GM18861 (cell line): ENCODE measurements around the gene SLC6A6.

Experiments
- ATAC-seq: cut with Tn5 transposase; IDR thresholded peaks from one replicate; pipeline ENCODE4 v1.9.1; 2021; ENCODE audit not compliant: unreplicated experiment

The SLC6A6 gene

GRCh38 chr3:14481646-14482036 lies 79.2 kb downstream of the SLC6A6 start:
- ATAC-seq: no peak

- ATAC-seq: no peak
Measured at GRCh38 chr3:14482271-14482721, 79.9 kb downstream of the SLC6A6 start.

- no peak for ATAC-seq
Measured at GRCh38 chr3:14483286-14483685, 80.9 kb downstream of the SLC6A6 start.

GRCh38 chr3:14484741-14485140 lies 82.3 kb downstream of the SLC6A6 start:
- no peak for ATAC-seq

- no peak for ATAC-seq
Measured at GRCh38 chr3:14485981-14486380, 83.6 kb downstream of the SLC6A6 start.

GRCh38 chr3:14486460-14486859 lies 84.1 kb downstream of the SLC6A6 start:
- ATAC-seq: no peak

- no peak for ATAC-seq
Measured at GRCh38 chr3:14487086-14487485, 84.7 kb downstream of the SLC6A6 start.

GRCh38 chr3:14487821-14488220 lies 85.4 kb downstream of the SLC6A6 start:
- no peak for ATAC-seq

- no peak for ATAC-seq
Measured at GRCh38 chr3:14488286-14489041, 86.1 kb downstream of the SLC6A6 start.

- ATAC-seq: no peak
Measured at GRCh38 chr3:14489641-14490040, 87.2 kb downstream of the SLC6A6 start.

GRCh38 chr3:14490255-14490654 lies 87.8 kb downstream of the SLC6A6 start:
- ATAC-seq: no peak

- ATAC-seq: no peak
Measured at GRCh38 chr3:14490831-14491230, 88.4 kb downstream of the SLC6A6 start.

- ATAC-seq: no peak
Measured at GRCh38 chr3:14491396-14492190, 89.2 kb downstream of the SLC6A6 start.

- ATAC-seq: no peak
Measured at GRCh38 chr3:14492948-14493881, 90.8 kb downstream of the SLC6A6 start.

- ATAC-seq: no peak
Measured at GRCh38 chr3:14494279-14494972, 92.0 kb downstream of the SLC6A6 start.

GRCh38 chr3:14494973-14495300 lies 92.5 kb downstream of the SLC6A6 start:
- ATAC-seq: no peak

- ATAC-seq: no peak
Measured at GRCh38 chr3:14496351-14496750, 93.9 kb downstream of the SLC6A6 start.

- no peak for ATAC-seq
Measured at GRCh38 chr3:14497321-14497720, 94.9 kb downstream of the SLC6A6 start.

GRCh38 chr3:14502472-14502871 lies 100.1 kb downstream of the SLC6A6 start:
- no peak for ATAC-seq

- ATAC-seq: no peak
Measured at GRCh38 chr3:14503033-14503705, 100.8 kb downstream of the SLC6A6 start.
